Uterus (tissue), 4 donors: ENCODE data around the gene HOXA13. TPM values are rescaled to one million over a fixed set of nuclear protein-coding genes. Genes with fewer than 3 reads are reported as not detected.

Source experiments
- DNase-seq, 2 donors: peaks; one replicate each; pipeline ENCODE4 v3.0.0-alpha.2; 2019 to 2020
- H3K27ac ChIP-seq, 2 donors: fragments of 200-600 bp; sonication (generic); 1 replicate in 1 of 2; 2 replicates in 1 of 2; pipeline ENCODE4 v1.5.1; 2016 to 2018
- H3K27me3 ChIP-seq, 2 donors: fragments of 200-600 bp; sonication (generic); one replicate each; pipeline ENCODE4 v1.5.1; 2018 to 2019; ENCODE audit warnings: control low read depth in 1 of 2
- H3K36me3 ChIP-seq, 2 donors: fragments of 200-600 bp; sonication (generic); one replicate each; pipeline ENCODE4 v1.5.1; 2019; ENCODE audit warnings: control low read depth in 1 of 2
- H3K4me1 ChIP-seq, 2 donors: fragments of 200-600 bp; sonication (generic); one replicate each; pipeline ENCODE4 v1.5.1; 2018 to 2019; ENCODE audit warnings: control low read depth in 1 of 2
- H3K4me3 ChIP-seq, 2 donors: fragments of 200-600 bp; sonication (generic); 1 replicate in 1 of 2; 2 replicates in 1 of 2; pipeline ENCODE4 v1.5.1; 2018 to 2019; ENCODE audit warnings: mild to moderate bottlenecking in 1 of 2
- H3K9me3 ChIP-seq, 2 donors: fragments of 200-600 bp; sonication (generic); one replicate each; pipeline ENCODE4 v1.5.1; 2019; ENCODE audit warnings: control low read depth in 1 of 2
- POLR2A ChIP-seq, 2 donors: fragments of 450-650 bp; IDR thresholded peaks; one replicate each; pipeline ENCODE4 v1.6.1; 2016; ENCODE audit warnings: antibody characterized with exemption in 2 of 2, mild to moderate bottlenecking in 1 of 2, moderate library complexity in 1 of 2
- intact Hi-C: fragments of 100-400 bp; cut with DNase I; formaldehyde crosslinking; loops from one replicate; pipeline ENCODE4 v1.15.1; 2023; ENCODE audit warnings: low total_unique reads
- total RNA-seq, 4 donors: library from RNA; depleted of rRNA in 3 of 4; stranded (reverse); fragments of >200 nt in 3 of 4; gene quantifications; one replicate each; pipeline versions ENCODE4 v1.1.0 to v1.2.4, GENCODE V29; 2014 to 2023
- TF ChIP-seq, protein P1 (sequence below), 4 experiments: fragments of 200-600 bp in 2 of 4; fragments of 450-650 bp in 2 of 4; sonication (generic) in 2 of 4; IDR thresholded peaks; one replicate each; pipeline ENCODE4 v1.5.1; 2016 to 2019; ENCODE audit warnings: antibody characterized with exemption in 4 of 4, mild to moderate bottlenecking in 2 of 4, moderate library complexity in 1 of 4
- donor health status: DM: yes; HTN: yes; CAD: no.

Gene HOXA13
- total RNA-seq, 4 donors from 2014 or later, result 0.40 to 27.5 (median 1.1) TPM

DNA sequence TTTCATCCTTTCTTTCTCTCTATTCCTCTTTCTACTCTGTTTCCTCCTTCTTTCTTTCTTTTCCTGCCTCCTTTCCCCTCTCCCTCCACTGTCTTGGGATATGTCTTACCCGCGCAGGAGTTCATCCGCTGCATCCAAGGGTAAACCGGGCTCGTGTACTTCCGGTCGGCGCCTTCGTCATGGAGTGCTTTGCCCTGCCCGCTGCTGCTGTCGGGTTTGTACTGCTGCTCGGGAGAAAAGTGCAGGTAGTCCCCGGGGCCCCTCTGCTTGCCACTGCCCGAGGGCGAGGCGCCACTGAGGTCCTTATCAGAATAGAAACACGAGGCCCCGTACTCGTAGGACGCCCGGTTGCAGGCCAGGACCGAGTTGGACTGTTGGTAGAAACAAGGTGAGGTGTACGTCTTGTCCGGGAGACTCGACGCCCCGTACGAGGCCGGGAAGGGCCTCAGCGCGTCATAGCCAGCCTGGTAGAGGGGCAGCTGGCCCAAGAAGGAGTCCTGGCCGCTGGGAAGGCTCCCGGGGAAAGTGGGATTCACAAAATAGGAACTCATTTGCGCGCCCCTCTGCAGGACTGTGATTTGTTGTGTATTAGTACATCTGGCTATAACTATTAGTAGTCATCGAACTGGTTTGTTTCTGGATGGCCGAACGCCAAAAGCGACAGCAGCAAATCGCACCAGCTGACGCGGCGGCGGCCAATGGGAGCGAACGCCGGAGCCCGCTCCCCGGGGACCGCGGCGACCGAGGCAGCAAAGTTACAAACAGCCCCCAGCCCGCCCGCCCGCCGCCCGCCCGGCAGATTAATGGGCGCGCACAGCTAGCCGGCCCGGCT lies 52.5 kb downstream of the HOXA13 start, which contains the start of gene HOXA6:
TSS of gene HOXA6 (minus strand) at position 576 of the 832 bp plus-strand sequence. CDS start at position 551, 25 bp downstream.
- H3K9me3 ChIP-seq, result no peaks in the 10 kb centered on the region
- H3K36me3 ChIP-seq, result no peaks in the 10 kb centered on the region
- TF ChIP-seq, protein P1, sequence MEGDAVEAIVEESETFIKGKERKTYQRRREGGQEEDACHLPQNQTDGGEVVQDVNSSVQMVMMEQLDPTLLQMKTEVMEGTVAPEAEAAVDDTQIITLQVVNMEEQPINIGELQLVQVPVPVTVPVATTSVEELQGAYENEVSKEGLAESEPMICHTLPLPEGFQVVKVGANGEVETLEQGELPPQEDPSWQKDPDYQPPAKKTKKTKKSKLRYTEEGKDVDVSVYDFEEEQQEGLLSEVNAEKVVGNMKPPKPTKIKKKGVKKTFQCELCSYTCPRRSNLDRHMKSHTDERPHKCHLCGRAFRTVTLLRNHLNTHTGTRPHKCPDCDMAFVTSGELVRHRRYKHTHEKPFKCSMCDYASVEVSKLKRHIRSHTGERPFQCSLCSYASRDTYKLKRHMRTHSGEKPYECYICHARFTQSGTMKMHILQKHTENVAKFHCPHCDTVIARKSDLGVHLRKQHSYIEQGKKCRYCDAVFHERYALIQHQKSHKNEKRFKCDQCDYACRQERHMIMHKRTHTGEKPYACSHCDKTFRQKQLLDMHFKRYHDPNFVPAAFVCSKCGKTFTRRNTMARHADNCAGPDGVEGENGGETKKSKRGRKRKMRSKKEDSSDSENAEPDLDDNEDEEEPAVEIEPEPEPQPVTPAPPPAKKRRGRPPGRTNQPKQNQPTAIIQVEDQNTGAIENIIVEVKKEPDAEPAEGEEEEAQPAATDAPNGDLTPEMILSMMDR (IDR thresholded peaks at IDR 0.05), result no peak
- TF ChIP-seq POLR2A (IDR thresholded peaks at IDR 0.05), result no peak
- no peaks in the 10 kb centered on the region for H3K27me3 ChIP-seq
- peak within 1 kb of the TSS; percentile 96 for H3K27ac ChIP-seq
- H3K4me1 ChIP-seq, result no peaks in the 10 kb centered on the region
- intact Hi-C loops, result loop anchor here (10.0 kb wide), 1 partner anchor 53 kb away; the partner anchor contains the start of gene HOXA1
- peak within 1 kb of the TSS; percentile 43 to 59 for H3K4me3 ChIP-seq
- peak; percentile 57 for DNase-seq

GRCh38 chr7:27146491-27147198 lies 53.2 kb downstream of the HOXA13 start:
- H3K27me3 ChIP-seq, result no peaks in the 10 kb centered on the region
- no peaks in the 10 kb centered on the region for H3K36me3 ChIP-seq
- DNase-seq, result no peak
- peak overlapping the region in 1 of 2 donors; percentile 59 for H3K4me3 ChIP-seq
- H3K4me1 ChIP-seq, result no peaks in the 10 kb centered on the region
- no peak for TF ChIP-seq POLR2A (IDR thresholded peaks at IDR 0.05)
- TF ChIP-seq, protein P1 (IDR thresholded peaks at IDR 0.05), result no peak
- intact Hi-C loops, result loop anchor here (10.0 kb wide), 1 partner anchor 52 kb away; the partner anchor contains the start of gene HOXA1
- H3K27ac ChIP-seq, result peak overlapping the region; percentile 96
- H3K9me3 ChIP-seq, result no peaks in the 10 kb centered on the region

GRCh38 chr7:27145914-27146412 lies 53.9 kb downstream of the HOXA13 start:
- Histone ChIP-seq H3K27me3 (no peaks in the 10 kb centered on the region), H3K9me3 (no peaks in the 10 kb centered on the region), H3K4me3 (no peak overlapping the region), H3K27ac (peak overlapping the region in 1 of 2 donors; percentile 45), H3K36me3 (no peaks in the 10 kb centered on the region), H3K4me1 (no peaks in the 10 kb centered on the region)
- DNase-seq, result peak in 1 of 2 donors; percentile 24
- intact Hi-C loops, result loop anchor here (10.0 kb wide), 1 partner anchor 51 kb away; the partner anchor contains the start of gene HOXA1
- TF ChIP-seq POLR2A (IDR thresholded peaks at IDR 0.05), result no peak
- TF ChIP-seq, protein P1 (IDR thresholded peaks at IDR 0.05), result no peak

GRCh38 chr7:27145165-27145913 lies 54.6 kb downstream of the HOXA13 start:
- Histone ChIP-seq H3K27ac (peak overlapping the region in 1 of 2 donors; percentile 45), H3K36me3 (no peaks in the 10 kb centered on the region), H3K27me3 (no peaks in the 10 kb centered on the region), H3K9me3 (no peaks in the 10 kb centered on the region), H3K4me1 (no peaks in the 10 kb centered on the region), H3K4me3 (no peak overlapping the region)
- TF ChIP-seq, protein P1 (IDR thresholded peaks at IDR 0.05), result no peak
- TF ChIP-seq POLR2A (IDR thresholded peaks at IDR 0.05), result no peak
- peak in 1 of 2 donors; percentile 21 for DNase-seq
- intact Hi-C loops, result loop anchor here (10.0 kb wide), 1 partner anchor 51 kb away; the partner anchor contains the start of gene HOXA1
